Stimulated activated naive CD8-positive, alpha-beta T cell treated with anti-CD3 and anti-CD28 coated beads, Interleukin-15, Interleukin-2, amounts not matched to agents 100 ng/mL and 50 ng/mL, for 24 hours (primary cell): Measurements from ENCODE around the gene CEP112.

Experiments used
- H3K27ac Mint-ChIP-seq: one replicate; pipeline ENCODE4 v1.8.0; 2021; ENCODE audit warnings: mild to moderate bottlenecking, mixed read lengths
- H3K27me3 Mint-ChIP-seq: one replicate; pipeline ENCODE4 v1.8.0; 2021; ENCODE audit warnings: mixed read lengths
- H3K36me3 Mint-ChIP-seq: one replicate; pipeline ENCODE4 v1.8.0; 2021; ENCODE audit warnings: low read depth, mixed read lengths
- H3K4me1 Mint-ChIP-seq: one replicate; pipeline ENCODE4 v1.8.0; 2021; ENCODE audit warnings: low read depth, mixed read lengths
- H3K4me3 Mint-ChIP-seq: one replicate; pipeline ENCODE4 v1.8.0; 2021; ENCODE audit warnings: mild to moderate bottlenecking, mixed read lengths
- H3K9me3 Mint-ChIP-seq: one replicate; pipeline ENCODE4 v1.8.0; 2021; ENCODE audit warnings: mixed read lengths

The CEP112 gene

DNA sequence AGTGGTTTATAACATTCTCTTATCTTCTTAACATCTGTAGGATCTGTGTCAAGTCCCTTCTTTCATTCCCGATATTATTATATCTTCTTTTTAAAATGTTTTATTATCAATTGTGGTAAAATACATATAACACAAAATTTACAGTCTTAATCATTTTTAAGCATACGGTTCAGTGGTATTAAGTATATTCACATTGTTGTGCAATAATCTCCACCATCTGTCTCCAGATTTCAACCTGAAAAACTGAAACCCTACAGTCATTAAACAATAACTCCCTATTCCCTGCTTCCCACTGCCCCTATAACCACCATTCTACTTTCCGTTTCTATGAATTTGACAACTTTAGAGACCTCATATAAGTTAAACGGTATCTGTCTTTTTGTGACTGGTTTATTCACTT, 45.5 kb downstream of the CEP112 start:
- Mint-ChIP-seq H3K9me3 (no peaks in the 10 kb centered on the region), H3K4me3 (no peak overlapping the region), H3K36me3 (no peaks in the 10 kb centered on the region), H3K27ac (no peak overlapping the region), H3K4me1 (peaks cover 10% of the 10 kb centered on the region), H3K27me3 (no peaks in the 10 kb centered on the region)

DNA sequence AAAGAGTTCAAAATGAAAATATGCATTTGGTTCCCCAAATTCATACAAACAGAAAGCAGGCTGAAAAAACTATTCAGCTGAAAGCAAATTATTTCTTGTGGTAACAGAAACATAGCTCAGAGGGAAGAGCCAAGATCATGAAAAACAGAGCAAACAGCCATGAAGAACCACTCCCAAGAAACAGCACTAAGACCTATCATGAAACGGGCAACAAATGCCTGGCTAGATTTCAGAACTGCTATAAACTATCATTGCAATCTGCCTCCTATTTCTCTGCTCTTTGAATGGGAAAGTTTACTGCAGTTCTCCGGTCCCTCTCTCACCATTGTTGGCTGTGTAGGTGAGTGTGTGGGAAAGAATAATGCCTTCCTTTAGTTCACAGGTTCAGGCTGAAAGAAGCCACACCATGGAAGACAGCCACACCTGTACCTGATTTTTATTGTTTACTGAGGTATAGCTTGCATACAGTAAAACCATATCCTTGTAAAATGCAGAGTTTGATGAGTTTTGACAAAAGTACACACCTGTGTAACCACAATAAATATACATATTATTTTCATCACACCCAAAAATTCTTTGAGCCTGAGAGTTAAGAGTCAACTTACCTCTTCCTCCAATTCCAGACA, 48.2 kb downstream of the CEP112 start:
- Mint-ChIP-seq H3K9me3 (no peaks in the 10 kb centered on the region), H3K4me3 (no peak overlapping the region), H3K27me3 (no peaks in the 10 kb centered on the region), H3K27ac (no peak overlapping the region), H3K4me1 (peaks cover 3% of the 10 kb centered on the region), H3K36me3 (no peaks in the 10 kb centered on the region)

- Mint-ChIP-seq H3K36me3 (no peaks in the 10 kb centered on the region), H3K4me1 (peaks cover 3% of the 10 kb centered on the region), H3K9me3 (peaks cover 1% of the 10 kb centered on the region), H3K27me3 (no peaks in the 10 kb centered on the region), H3K27ac (no peak overlapping the region), H3K4me3 (no peak overlapping the region)
Observed at GRCh38 chr17:66142428-66142827, 49.5 kb downstream of the CEP112 start.

DNA sequence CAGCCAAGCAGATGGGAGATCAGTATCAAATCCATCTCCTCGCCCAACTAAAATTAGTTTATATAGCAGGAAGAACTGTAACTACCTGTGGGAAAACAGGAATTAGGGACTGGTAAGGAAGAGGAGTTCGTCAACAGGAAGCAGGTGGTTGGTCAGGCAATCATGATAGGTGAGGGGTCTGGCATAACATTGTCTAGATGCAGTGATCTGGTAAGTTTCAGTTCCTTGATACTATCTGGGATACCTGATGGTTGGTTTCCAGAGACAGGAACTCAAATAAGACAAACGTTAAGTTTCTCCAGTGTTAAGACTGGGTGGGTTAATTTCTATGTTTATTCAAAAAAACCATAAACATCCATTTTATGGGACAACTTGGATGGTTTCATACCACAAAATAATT, 53.8 kb downstream of the CEP112 start:
- Mint-ChIP-seq H3K27ac (no peak overlapping the region), H3K9me3 (peaks cover 6% of the 10 kb centered on the region), H3K4me1 (peaks cover 3% of the 10 kb centered on the region), H3K36me3 (no peaks in the 10 kb centered on the region), H3K4me3 (no peak overlapping the region), H3K27me3 (no peaks in the 10 kb centered on the region)

DNA sequence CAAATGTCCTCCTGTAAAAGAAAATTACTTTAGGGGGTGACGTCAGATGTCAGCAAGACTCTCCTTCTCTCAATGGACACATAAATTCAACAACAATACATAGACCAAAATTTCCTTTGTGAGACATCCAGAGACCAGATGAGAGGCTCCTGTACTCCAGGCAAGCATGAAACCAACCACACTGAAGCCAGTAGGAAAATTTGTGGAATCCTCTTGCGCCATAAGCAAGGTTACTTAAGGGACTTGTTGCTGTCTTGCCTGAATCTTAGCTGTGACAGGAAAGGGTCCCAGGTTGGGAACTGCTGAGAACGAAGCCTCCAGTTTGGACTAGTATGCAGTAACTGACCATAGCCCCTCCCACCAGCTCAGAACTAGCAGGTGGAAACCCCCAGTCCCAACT, 56.0 kb downstream of the CEP112 start:
- H3K4me3 Mint-ChIP-seq, result no peak overlapping the region
- no peaks in the 10 kb centered on the region for H3K27me3 Mint-ChIP-seq
- H3K27ac Mint-ChIP-seq, result no peak overlapping the region
- peaks cover 3% of the 10 kb centered on the region for H3K4me1 Mint-ChIP-seq
- peaks cover 6% of the 10 kb centered on the region for H3K9me3 Mint-ChIP-seq
- H3K36me3 Mint-ChIP-seq, result no peaks in the 10 kb centered on the region

DNA sequence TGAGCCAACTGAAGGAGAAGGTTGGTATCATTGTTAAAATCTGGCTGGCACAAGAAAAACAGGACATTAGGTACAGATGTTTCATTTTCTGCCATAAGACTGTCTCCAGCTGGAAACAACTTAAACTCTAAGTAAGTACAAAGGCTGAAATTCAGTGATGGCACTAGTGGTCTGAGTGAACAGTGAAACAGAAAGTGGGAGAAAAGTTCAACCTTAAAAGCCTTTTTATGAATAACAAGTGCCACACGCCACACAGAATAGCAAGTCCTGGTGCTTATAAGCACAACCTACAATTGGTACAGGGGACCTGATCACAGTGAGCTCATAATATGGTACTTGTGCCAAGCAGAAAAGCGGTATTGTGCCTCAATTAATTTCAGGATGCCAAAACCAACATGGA, 56.7 kb downstream of the CEP112 start:
- Mint-ChIP-seq H3K36me3 (no peaks in the 10 kb centered on the region), H3K4me3 (no peak overlapping the region), H3K4me1 (peaks cover 3% of the 10 kb centered on the region), H3K27ac (no peak overlapping the region), H3K27me3 (peaks cover 3% of the 10 kb centered on the region), H3K9me3 (peaks cover 6% of the 10 kb centered on the region)

DNA sequence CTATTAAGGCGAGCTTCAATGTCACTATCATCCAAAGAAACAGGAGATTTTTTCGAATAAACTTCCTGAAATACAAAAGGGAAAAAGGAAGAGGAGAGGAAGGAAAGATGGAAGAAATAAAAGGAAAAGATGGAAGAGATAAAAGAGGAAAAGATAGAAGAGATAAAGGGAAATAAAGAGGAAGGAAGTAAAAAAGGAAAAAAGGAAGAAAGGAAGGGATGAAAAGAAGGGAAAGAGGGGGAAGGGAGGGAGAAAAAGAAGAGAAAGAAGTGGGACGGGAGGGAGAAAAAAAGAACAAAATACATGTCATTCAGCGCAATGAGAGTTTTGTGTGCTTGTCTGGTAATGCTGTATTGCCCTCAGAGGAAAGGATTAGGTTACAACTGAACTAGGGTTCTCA, 62.2 kb downstream of the CEP112 start:
- Mint-ChIP-seq H3K27ac (no peak overlapping the region), H3K4me3 (no peak overlapping the region), H3K9me3 (no peaks in the 10 kb centered on the region), H3K36me3 (no peaks in the 10 kb centered on the region), H3K4me1 (no peaks in the 10 kb centered on the region), H3K27me3 (peaks cover 3% of the 10 kb centered on the region)

- Mint-ChIP-seq H3K27ac (no peak overlapping the region), H3K4me3 (no peak overlapping the region), H3K4me1 (no peaks in the 10 kb centered on the region), H3K27me3 (peaks cover 3% of the 10 kb centered on the region), H3K36me3 (no peaks in the 10 kb centered on the region), H3K9me3 (peaks cover 3% of the 10 kb centered on the region)
Observed at GRCh38 chr17:66126231-66126630, 65.7 kb downstream of the CEP112 start.

DNA sequence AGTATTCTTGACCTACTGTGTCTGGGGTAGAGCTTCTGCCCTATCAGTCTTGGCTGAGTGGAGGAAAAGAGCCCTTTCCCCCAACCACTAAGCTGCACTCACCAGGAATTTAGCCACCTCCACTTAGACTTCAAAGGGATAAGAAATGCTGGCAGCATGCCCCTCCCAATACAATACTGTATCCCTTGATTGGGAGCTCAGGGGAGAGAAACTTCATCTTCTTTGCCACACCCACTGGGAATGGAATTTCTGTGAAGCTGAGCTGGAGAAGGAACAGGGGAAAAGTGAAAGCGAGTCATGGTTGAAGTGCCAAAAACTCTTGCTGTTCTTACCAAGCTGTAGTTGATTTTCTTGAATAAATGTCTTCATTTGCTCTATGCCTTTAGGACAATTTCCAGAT, 68.8 kb downstream of the CEP112 start:
- Mint-ChIP-seq H3K4me3 (no peak overlapping the region), H3K27me3 (no peaks in the 10 kb centered on the region), H3K36me3 (no peaks in the 10 kb centered on the region), H3K27ac (no peak overlapping the region), H3K9me3 (peaks cover 12% of the 10 kb centered on the region), H3K4me1 (no peaks in the 10 kb centered on the region)

DNA sequence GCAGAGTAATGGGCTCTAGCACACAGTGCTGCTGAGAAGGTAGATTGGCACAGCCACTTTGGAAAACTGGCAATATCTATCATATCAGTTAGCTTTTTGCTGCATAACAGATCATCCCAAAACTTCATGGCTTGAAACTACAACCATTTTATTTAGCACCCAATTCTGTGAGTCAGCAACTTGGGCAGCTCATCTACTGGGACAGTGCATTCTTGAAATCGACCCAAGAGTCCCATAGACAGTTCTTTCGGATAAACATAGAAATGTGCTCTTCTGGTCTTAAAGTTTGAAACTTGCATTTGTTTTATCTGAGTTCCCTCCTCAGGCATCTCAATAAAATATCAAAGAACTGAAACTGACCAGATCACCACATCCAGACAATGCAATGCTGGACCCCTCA, 76.7 kb downstream of the CEP112 start:
- Mint-ChIP-seq H3K4me3 (no peak overlapping the region), H3K27me3 (no peaks in the 10 kb centered on the region), H3K27ac (no peak overlapping the region), H3K4me1 (no peaks in the 10 kb centered on the region), H3K36me3 (no peaks in the 10 kb centered on the region), H3K9me3 (peaks cover 18% of the 10 kb centered on the region)

- Mint-ChIP-seq H3K4me3 (no peak overlapping the region), H3K9me3 (peaks cover 14% of the 10 kb centered on the region), H3K36me3 (no peaks in the 10 kb centered on the region), H3K27ac (no peak overlapping the region), H3K27me3 (no peaks in the 10 kb centered on the region), H3K4me1 (no peaks in the 10 kb centered on the region)
Observed at GRCh38 chr17:66114609-66115008, 77.3 kb downstream of the CEP112 start.

DNA sequence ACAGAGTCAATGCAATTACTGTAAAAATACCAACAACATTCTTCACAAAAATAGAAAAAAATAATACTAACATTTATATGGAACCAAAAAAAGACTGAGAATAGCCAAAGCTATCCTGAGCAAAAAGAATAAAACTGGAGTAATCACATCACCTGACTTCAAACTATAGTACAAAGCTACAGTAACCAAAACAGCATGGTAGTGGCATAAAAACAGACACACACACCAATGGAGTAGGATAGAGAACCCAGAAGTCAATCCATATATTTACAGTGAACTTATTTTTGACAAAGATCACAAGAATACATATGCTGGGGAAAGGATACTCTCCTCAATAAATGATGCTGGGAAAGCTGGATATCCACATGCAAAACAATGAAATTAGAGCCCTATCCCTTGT, 84.2 kb downstream of the CEP112 start:
- H3K36me3 Mint-ChIP-seq, result no peaks in the 10 kb centered on the region
- H3K27ac Mint-ChIP-seq, result no peak overlapping the region
- H3K9me3 Mint-ChIP-seq, result no peaks in the 10 kb centered on the region
- H3K4me1 Mint-ChIP-seq, result no peaks in the 10 kb centered on the region
- H3K27me3 Mint-ChIP-seq, result no peaks in the 10 kb centered on the region
- H3K4me3 Mint-ChIP-seq, result no peak overlapping the region

- Mint-ChIP-seq H3K27me3 (no peaks in the 10 kb centered on the region), H3K27ac (no peak overlapping the region), H3K4me3 (no peak overlapping the region), H3K36me3 (no peaks in the 10 kb centered on the region), H3K9me3 (peaks cover 4% of the 10 kb centered on the region), H3K4me1 (no peaks in the 10 kb centered on the region)
Observed at GRCh38 chr17:66098040-66098439, 93.9 kb downstream of the CEP112 start.

- no peak overlapping the region for H3K4me3 Mint-ChIP-seq
- H3K27me3 Mint-ChIP-seq, result no peaks in the 10 kb centered on the region
- H3K4me1 Mint-ChIP-seq, result no peaks in the 10 kb centered on the region
- no peak overlapping the region for H3K27ac Mint-ChIP-seq
- no peaks in the 10 kb centered on the region for H3K36me3 Mint-ChIP-seq
- H3K9me3 Mint-ChIP-seq, result peaks cover 9% of the 10 kb centered on the region
Observed at GRCh38 chr17:66094727-66095126, 97.2 kb downstream of the CEP112 start.

GRCh38 chr17:66091445-66092080, 100.4 kb downstream of the CEP112 start:
- H3K9me3 Mint-ChIP-seq, result peaks cover 14% of the 10 kb centered on the region
- peaks cover 8% of the 10 kb centered on the region for H3K36me3 Mint-ChIP-seq
- no peaks in the 10 kb centered on the region for H3K27me3 Mint-ChIP-seq
- no peak overlapping the region for H3K27ac Mint-ChIP-seq
- no peak overlapping the region for H3K4me3 Mint-ChIP-seq
- no peaks in the 10 kb centered on the region for H3K4me1 Mint-ChIP-seq

DNA sequence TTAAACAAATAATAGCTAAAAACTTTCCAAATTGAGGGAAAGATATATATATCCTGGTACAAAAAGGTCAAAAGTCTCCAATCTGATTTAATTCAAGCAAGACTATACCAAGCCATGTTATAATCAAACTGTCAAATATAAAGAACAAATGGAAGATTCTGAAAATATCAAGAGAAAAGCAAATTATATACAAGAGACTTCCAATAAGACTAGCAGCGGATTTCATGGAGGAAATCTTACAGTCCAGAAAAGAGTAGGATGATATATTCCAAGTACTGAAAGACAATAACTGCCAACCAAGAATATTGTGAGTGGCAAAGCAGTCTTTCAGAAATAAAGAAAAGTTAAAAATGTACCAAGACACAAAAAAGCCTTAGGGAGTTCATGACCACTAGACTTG, 102.2 kb downstream of the CEP112 start:
- Mint-ChIP-seq H3K4me1 (no peaks in the 10 kb centered on the region), H3K36me3 (peaks cover 8% of the 10 kb centered on the region), H3K27ac (no peak overlapping the region), H3K27me3 (no peaks in the 10 kb centered on the region), H3K9me3 (peaks cover 14% of the 10 kb centered on the region), H3K4me3 (no peak overlapping the region)
